ENCODE results near the gene TYMP.
"Not testable (repeated sequence)": the region's sequence is repeated elsewhere in the genome, so short reads cannot be mapped to it uniquely, and the experiment has no call there.

TYMP gene

DNA sequence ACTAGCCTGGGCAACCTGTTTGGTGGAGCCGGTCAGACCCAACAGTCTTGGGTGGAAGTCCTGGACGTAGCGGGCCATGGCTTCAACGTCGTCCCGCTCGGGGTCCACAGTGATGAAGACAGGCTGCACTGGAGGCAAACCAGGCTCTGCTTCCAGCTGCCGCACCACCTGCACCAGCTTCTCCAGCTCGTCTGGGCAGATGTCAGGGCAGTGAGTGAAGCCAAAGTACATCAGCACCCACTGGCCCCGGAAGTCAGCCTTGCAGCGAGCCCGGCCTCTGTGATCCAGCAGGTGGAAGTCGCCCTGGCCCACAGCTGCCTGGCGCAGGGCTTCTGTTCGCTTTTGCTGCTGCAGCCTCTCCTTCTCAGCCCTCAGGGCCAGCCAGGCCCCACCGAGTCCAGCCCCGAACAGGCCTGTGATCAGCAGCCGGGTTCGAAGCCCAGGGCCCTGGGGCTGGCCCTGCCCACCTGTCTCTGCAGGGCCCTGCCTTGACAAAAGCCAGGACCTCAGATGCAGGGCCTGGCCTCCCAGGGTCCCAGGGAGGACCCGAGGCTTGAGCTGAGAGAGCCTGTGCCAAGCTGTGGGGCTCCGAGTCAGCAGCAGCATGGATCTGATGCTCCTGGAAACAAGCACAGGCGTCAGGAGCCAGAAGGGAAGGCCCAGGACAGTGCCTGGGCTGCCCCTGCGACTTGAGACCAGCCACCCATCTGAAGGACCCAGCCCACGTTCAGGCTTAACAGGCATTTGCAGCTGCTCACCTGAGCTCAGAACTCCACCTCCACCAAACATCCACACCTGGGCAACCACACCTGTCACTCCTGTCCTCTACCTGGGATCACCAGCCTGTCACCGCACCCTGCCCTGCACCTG is 5.8 kb downstream of the TYMP start:
- no peak for DNase-seq (ENCODE audit: low read depth)

DNA sequence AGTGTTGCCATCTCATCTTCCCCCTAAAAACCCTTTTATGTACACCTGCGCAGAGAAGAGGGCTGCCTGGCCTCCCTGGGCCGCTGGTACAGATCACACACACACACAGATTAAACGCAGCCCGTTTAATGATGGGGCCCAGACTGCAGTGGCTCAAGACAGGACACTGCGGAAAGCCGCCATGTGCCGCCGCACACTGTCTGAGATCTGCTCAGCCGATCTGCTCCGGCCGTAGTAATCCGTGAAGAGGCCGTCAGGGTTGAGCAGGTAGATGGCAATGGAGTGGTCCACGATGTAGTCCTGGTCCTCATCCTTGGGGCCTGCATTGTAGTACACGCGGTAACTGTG is 6.4 kb downstream of the TYMP start:
- no peak for DNase-seq (ENCODE audit: low read depth)

DNA sequence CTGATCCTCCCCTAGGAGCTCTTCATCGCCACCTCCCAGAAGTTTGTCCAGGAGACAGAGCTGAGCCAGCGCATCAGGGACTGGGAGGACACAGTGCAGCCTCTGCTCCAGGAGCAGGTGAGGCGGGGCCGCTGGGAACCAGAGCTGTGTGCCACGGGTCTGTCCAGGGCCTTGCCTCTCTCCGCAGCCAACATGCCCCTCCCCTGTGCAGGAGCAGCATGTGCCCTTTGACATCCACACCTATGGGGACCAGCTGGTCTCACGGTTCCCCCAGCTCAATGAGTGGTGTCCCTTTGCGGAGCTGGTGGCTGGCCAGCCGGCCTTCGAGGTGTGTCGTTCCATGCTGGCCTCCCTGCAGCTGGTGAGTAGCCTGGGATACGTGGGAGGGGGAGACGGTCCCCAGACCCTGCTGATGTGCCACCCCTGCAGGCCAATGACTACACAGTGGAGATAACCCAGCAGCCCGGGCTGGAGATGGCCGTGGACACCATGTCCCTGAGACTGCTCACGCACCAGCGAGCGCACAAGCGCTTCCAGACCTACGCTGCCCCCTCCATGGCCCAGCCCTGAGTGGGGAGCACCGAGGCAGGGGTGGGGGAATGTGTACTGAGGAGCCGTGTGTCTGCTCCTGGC is 6.9 kb downstream of the TYMP start:
- DNase-seq (ENCODE audit: low read depth): no peak

DNA sequence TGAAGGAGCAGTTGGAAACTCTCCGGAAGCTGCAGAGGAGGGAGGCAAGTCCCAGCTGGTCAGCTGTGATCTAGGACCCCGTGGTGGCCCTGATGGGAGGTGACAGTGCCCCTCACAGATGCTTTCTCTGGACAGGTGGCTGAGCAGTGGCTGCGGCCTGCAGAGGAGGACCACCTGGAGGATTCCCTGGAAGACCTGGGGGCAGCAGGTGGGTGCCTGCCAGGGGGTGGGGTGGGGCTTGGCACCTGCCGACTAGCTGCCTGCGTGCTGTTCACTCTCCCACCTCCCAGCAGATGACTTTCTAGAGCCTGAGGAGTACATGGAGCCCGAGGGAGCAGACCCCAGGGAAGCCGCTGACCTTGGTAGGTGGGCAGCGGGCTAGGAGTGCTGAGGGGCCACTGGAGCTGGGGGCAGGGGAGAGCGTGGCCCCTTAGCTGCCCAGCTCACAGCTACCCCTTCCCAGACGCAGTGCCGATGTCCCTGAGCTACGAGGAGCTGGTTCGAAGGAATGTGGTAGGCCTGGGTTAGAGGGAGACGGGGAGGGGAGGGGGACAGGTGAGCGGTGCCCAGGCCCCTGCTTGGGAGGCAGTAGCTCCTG is 7.5 kb downstream of the TYMP start:
- no peak for DNase-seq (ENCODE audit: low read depth)

DNA sequence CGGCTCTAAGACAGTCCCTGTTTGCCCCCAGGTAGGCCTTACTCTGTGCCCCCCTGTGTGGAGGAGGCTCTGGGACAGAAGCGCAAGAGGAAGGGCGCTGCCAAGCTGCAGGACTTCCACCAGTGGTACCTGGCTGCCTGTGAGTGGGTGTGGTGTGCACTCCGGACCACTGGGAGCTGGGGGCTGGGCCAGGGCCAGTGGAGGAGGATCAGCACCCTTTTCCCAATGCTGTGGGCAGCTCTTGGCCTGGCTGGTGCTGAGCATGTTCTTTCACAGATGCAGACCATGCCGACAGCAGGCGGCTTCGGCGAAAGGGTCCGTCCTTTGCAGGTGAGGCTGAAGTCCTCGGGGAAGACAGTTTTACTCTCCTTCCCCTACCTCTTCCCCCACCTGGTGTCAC is 8.1 kb downstream of the TYMP start:
- no peak for DNase-seq (ENCODE audit: low read depth)

DNA sequence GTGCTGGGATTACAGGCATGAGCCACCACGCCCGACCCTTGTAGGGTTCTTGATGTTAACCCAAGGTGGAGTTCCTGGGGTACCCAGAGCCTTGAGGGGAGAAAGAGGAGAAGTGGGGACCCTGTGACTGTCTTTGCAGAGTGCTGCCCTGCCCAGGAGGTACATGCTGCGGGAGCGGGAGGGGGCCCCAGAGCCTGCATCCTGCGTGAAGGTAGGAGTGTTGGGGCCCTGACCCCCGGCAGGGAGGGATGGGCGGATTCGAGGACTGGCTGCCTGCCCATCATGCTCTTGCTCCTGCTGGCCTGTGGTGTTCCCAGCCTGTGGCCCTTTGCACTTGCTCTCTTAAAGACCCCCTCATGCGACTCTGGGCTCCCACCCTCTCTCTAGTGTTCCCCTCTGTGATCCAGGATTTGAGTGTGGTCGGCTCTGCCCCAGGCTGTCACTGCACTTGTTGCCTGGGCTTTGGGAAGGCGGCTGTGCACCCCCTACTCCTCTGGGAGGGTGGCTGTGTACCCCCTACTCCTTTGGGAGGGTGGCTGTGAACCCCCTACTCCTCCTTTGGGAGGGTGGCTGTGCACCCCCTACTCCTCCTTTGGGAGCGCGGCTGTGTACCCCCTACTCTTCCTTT is 8.9 kb downstream of the TYMP start:
- DNase-seq (ENCODE audit: low read depth): no peak

DNA sequence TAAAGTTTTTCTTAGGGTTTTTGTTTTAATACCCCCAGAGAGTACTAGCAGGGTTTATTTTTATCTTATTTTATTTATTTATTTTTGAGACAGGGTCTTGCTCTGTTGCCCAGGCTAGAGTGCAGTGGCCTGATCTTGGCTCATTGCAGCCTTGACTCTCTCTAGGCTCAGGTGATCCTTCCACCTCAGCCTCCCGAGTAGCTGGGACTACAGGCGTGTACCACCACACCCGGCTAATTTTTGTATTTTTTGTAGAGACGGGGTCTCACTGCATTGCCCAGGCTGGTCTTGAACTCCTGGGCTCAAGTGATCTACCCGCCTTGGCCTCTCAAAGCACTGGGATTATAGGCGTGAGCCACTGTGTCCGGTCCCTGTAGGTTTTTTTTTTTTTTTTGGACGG is 9.6 kb downstream of the TYMP start:
- not testable (repeated sequence) for DNase-seq (ENCODE audit: low read depth)

DNA sequence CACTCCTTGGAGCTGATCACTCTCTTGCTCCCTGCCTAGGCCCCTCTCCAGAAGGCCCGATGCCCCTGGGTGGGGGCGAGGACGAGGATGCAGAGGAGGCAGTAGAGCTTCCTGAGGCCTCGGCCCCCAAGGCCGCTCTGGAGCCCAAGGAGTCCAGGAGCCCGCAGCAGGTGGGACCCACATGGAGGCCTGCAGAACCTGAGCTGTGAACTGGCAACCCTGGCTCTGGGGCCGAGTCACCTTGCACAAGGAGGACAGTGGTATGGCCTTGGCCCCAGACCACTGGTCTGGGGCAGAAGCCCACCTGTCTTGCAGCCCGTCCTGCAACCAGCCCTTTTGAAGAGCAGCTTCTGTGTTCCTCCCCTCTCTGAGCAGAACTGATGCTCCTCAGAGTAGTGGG is 10.7 kb downstream of the TYMP start:
- no peak for DNase-seq (ENCODE audit: low read depth)

DNA sequence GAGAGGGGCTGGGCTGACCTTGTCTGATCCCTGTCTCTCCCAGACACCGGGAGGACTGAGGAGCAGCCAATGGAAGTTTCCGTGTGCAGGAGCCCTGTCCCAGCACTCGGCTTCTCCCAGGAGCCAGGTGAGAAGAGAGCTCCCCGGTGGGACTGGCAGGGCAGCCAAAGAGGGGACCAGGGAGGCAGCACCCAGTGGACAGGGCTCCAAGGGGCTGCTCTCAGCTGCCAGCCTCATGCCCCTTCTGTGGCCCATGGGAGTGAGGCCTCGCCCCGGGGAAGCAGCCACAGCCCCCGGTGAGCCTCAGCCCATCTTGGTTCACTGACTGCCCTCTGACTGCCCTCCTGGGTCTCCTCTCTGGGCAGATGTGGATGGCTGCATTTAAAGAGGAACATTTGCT is 11.2 kb downstream of the TYMP start:
- DNase-seq (ENCODE audit: low read depth): no peak

DNA sequence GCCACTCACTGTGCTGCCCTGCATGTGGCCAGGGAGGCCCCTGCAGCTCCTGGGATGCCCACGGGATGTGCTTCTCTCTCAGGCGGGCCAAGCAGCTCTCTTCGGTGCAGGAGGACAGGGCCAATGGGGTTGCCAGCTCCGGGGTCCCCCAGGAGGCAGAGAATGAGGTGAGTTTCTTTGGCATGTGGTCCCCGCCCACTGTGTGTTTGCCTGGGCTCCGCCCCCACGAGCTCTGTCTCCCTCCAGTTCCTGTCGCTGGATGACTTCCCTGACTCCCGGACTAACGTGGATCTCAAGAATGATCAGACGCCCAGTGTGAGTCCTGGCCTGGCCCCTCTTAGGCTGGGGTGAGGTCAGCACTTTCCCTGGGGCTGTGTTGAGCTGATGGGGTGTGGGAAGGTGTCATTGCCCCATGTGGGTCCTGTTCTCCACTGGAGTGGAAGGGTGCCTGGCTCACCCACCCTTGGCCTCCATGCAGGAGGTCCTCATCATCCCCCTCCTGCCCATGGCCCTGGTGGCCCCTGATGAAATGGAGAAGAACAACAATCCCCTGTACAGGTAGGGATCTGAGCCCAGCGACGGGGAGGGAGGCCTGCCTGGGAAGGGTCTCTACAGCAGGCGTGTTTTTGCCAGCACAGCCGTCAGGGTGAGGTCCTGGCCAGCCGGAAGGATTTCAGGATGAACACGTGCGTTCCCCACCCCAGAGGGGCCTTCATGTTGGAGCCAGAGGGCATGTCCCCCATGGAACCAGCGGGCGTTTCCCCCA is 12.1 kb downstream of the TYMP start:
- no peak for DNase-seq (ENCODE audit: low read depth)

DNA sequence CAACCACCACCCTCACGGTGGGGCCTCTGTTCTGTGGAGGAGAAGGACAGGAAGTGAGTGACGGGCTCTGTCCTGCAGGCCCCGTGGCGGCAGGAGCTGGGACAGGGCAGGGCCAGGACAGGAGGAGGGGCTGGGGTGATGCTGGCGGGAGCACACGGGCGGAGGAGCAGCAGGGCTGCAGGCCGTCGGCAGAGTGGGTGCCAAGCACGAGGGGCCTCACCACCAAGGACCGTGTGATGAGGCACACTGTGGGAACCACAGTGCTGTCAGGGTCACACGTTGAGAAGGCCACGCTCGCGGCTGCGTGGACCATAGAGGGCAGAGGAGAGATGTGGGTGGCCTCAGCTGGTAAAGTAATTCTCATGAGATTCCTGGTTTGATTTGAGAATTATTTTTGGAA is 12.9 kb downstream of the TYMP start:
- DNase-seq (ENCODE audit: low read depth): no peak

DNA sequence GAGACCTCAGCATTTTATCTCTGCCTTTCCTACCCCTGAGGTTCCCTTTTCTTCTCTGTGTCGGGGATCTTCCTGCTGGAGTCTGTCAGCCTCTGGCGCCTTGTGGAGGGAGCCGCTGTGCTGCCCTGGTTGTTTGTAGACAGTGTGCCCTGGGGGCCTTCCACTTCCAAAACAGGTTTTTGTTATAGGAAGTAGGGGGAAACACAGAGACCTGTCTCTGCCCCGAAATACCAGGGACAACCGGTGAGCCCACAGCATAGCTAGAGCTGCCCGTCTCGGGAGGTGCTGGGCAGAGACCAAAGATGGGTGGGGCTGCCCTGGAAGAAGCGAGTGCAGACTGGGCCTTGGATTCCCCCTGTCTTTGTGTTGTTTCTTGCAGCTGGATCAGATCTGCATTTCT is 13.7 kb downstream of the TYMP start:
- DNase-seq (ENCODE audit: low read depth): no peak

DNA sequence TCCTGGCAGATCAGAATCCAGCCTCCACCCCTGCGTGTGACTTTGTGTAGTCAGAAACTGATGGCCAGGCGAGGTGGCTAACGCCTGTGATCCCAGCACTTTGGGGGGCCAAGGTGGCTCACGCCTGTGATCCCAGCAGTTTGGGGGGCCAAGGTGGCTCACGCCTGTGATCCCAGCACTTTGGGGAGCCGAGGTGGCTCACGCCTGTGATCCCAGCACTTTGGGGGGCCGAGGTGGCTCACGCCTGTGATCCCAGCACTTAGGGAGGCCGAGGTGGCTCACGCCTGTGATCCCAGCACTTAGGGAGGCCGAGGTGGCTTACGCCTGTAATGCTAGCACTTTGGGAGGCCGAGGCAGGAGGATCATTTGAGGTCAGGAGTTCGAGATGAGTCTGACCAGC is 16.6 kb downstream of the TYMP start:
- no peak for DNase-seq (ENCODE audit: low read depth)

DNA sequence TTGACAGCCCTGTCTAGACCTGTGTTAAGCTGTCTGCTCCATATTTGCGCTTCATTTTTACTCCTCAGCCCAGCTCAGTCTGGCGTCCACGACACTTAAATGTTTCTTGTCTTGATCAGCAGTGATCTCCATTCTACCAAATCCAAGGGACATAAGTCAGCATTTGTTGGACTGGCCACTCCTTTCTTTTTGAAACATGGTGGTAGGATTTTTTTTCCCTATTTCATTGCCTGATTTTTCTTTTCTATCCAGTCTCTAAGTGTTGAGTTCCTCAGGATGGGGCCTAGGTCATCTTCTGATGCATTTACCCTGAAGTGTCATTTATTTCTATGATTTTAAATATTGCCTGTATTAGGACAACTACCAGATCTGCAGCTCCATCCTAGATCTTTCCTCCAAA is 20.9 kb downstream of the TYMP start:
- no peak for DNase-seq (ENCODE audit: low read depth)

DNA sequence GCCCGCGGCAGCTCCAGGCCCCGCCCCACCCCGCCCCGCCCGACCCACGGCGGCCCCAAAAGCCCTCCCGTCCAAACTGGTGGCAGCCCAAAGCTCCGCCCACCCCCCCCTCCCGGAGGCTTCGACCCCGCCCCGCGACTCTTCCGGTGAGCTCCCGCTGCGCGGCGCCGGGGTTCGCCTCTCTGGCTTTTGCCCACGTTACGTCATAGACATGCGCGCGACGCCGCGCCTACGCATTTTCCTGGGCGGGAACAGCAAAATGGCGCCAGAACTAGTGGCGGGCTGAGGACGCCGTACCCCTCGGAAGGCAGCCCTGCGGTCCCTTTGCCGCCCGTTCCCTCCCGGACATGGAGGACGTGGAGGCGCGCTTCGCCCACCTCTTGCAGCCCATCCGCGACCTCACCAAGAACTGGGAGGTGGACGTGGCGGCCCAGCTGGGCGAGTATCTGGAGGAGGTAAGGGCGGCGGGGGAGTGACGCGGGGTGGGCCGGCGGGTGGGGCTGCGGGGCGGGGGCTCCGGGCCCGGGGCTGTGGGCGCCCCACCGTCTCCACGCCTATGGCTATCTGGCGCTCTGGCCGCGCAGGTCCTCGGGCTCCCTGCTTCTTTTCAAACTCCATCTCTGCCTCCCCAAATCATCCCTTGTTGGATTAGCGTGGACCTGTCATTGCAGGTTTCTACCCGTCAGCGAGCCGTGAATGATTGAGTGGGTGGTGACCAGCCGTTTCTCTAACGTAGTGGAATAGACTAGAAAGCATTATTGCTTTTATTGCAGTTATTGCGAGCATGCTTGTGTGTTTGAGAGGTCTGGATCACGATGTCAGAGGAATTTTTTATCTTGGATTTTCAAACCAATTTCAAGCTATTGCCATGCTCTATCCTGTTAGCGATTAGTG is 21.6 kb downstream of the TYMP start, which contains the start of gene NCAPH2:
TSS of gene NCAPH2 (plus strand) at position 234 of the 894 bp plus-strand sequence. CDS start at position 348, 114 bp downstream.
- peak; percentile 96 for DNase-seq (ENCODE audit: low read depth)

DNA sequence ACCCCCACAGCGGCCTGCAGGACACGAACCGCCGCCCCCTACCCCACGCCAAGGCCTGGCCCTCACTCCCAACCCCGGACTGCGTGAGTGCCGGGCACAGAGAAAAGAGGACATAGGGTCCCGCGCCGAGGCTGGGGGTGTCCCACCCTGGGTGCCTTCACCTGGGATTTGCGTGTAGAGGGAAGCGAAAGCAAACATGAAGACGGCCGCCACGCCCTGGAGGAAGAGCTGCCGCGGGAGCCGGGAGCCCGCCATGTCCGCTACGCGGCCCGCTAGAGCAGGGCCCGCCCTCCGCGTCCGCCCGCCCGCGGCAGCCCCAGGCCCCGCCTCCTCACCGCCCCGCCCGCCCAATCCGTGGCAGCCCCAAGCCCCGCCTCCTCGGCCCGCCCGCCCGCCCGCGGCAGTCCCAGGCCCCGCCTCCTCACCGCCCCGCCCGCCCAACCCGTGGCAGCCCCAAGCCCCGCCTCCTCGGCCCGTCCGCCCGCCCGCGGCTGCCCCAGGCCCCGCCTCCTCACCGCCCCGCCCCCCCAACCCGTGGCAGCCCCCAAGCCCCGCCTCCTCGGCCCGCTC is 22.3 kb downstream of the TYMP start, which contains the start of gene LMF2:
TSS of gene LMF2 (minus strand) at position 282 of the 570 bp plus-strand sequence. CDS start at position 255, 27 bp downstream.
- DNase-seq (ENCODE audit: low read depth): peak; percentile 88

DNA sequence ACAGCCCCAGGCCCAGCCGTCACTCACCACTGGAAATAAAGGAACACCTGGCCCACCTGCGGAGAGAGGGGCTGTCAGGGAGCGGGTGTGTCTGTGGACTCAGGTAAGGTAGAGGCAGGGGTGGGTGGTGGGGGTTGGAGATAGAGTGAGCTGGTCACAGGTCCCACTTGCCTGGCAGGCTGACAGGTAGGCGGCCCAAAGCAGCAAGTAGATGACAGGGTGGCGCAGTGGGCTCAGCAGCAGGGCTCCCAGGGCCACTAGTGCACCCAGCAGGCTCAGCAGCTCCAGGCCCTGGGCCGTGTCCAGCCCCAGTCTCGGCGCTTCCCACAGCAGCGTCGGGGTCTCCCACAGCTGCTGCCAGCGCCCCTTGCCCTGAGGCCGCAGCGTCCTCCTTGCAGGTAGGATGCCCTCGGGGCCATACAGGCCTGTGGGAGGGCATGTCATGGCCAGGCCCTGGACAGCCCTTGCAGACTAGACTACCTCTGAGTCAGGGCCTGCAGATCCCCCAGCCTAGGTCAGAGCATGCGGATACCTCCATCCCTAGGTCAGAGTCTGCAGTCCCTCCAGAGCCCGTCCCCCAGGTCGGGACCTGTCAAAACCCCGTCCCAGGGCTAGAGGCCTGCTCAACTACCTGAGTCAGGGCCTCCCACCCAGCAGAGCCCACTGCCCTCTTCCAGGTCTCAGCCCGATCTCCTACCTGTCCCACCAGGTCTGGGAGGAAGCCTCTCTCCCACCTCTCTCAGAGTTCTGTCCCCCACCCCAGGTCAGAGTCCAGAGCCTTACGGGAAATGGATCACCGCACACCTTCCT is 23.0 kb downstream of the TYMP start:
- DNase-seq (ENCODE audit: low read depth): no peak

DNA sequence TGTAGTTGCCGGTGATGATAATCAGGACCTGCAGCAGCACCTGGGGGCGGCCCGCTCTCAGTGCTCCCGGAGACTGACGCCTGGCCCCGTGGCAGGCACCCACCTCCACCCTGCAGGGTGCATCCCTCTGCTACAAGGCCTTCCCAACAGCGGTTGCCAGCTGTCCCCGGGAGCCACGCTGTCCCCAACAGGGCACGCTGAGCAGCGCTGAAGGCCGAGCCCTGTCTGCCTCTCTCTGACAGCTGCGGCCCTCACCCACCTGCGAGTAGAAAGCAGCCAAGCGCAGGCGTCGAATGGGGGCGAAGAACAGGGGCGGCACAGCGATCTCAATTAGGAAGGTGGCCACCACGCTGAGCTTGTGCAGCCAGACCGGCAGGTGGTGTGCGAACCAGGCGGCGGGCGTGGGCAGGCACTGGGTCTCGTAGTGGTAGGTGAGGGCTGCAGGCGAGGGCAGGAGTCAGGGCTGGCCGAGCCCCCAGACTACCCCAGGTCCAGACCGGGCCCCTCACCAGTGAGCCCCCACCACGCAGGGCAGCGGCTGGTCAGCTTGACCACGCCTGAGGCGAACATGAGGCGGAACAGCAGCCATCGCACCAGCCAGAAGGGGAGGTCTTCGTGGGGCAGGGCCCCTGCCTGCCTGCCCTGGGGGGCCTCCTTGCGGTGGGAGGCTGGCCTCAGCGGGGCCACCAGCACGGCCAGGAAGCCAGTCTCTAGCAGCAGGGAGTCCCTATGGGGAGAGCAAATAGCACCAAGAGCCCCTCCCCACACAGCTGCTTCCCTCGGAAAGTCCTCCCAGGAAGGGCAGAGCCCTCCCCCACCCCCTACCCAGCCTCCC is 23.8 kb downstream of the TYMP start:
- DNase-seq (ENCODE audit: low read depth): no peak

Data from activated gamma-delta T cell treated with anti-CD3 and anti-CD28 coated beads, Interleukin-2, amount 50 U/mL, for 16 hours (primary cell).